Hematopoietic multipotent progenitor cell treated with erythropoietin and hydrocortisone succinate and interleukin-3 and kit ligand, for 15 days (in vitro differentiated cells): ENCODE results near the gene NRBF2.
"Not testable (repeated sequence)": the region's sequence is repeated elsewhere in the genome, so short reads cannot be mapped to it uniquely, and the experiment has no call there.

Experiments
- DNase-seq: peaks from one replicate; pipeline ENCODE4 v3.0.0-alpha.2; 2015; ENCODE audit warnings: low spot score

The NRBF2 gene

GRCh38 chr10:63119041-63119440 is 14.1 kb upstream of the NRBF2 start:
- no peak for DNase-seq

- no peak for DNase-seq
Measured at GRCh38 chr10:63120554-63120953, 12.6 kb upstream of the NRBF2 start.

GRCh38 chr10:63123727-63124362 is 9.3 kb upstream of the NRBF2 start:
- no peak for DNase-seq

GRCh38 chr10:63125459-63125858 is 7.7 kb upstream of the NRBF2 start:
- DNase-seq, result no peak

- no peak for DNase-seq
Measured at GRCh38 chr10:63128443-63128842, 4.7 kb upstream of the NRBF2 start.

- no peak for DNase-seq
Measured at GRCh38 chr10:63129888-63130287, 3.2 kb upstream of the NRBF2 start.

GRCh38 chr10:63132651-63133055 is 475 bp upstream of the NRBF2 start:
- DNase-seq, result no peak

- no peak for DNase-seq
Measured at GRCh38 chr10:63133821-63134557, 861 bp downstream of the NRBF2 start.

GRCh38 chr10:63137306-63137705 is 4.2 kb downstream of the NRBF2 start:
- DNase-seq, result no peak

GRCh38 chr10:63140077-63140476 is 6.9 kb downstream of the NRBF2 start:
- no peak for DNase-seq

GRCh38 chr10:63142136-63142535 is 9.0 kb downstream of the NRBF2 start:
- no peak for DNase-seq

GRCh38 chr10:63143987-63144386 is 10.9 kb downstream of the NRBF2 start:
- DNase-seq, result no peak

- no peak for DNase-seq
Measured at GRCh38 chr10:63145782-63146181, 12.7 kb downstream of the NRBF2 start.

- no peak for DNase-seq
Measured at GRCh38 chr10:63146503-63146902, 13.4 kb downstream of the NRBF2 start.

- no peak for DNase-seq
Measured at GRCh38 chr10:63150745-63151144, 17.6 kb downstream of the NRBF2 start.

GRCh38 chr10:63153868-63154545 is 20.9 kb downstream of the NRBF2 start:
- DNase-seq, result not testable (repeated sequence)

GRCh38 chr10:63154546-63155387 is 21.6 kb downstream of the NRBF2 start:
- DNase-seq, result no peak

- no peak for DNase-seq
Measured at GRCh38 chr10:63155388-63156020, 22.4 kb downstream of the NRBF2 start.

- DNase-seq, result no peak
Measured at GRCh38 chr10:63156236-63156635, 23.1 kb downstream of the NRBF2 start.

GRCh38 chr10:63157845-63158624 is 24.9 kb downstream of the NRBF2 start:
- peak; percentile 84 for DNase-seq

- no peak for DNase-seq
Measured at GRCh38 chr10:63161592-63161991, 28.5 kb downstream of the NRBF2 start.
